ENCODE measurements around the gene CYB5RL.

GRCh38 chr1:54161495-54162168 lies 38.2 kb downstream of the CYB5RL start:
- TF ChIP-seq EZH2 (IDR thresholded peaks at IDR 0.05; ENCODE audit: borderline replicate concordance, low read depth, low read length, severe bottlenecking): no peak
- TF ChIP-seq CTCF (IDR thresholded peaks at IDR 0.05; ENCODE audit: borderline replicate concordance, extremely low read depth, low read length, poor library complexity, severe bottlenecking): no peak
